Measurements from ENCODE around the gene NT5C1B. TPM values are rescaled to one million over a fixed set of nuclear protein-coding genes. Genes with fewer than 3 reads are reported as not detected.

NT5C1B gene
- polyA plus RNA-seq, 1 donor from 2014 or later = not detected

- Histone ChIP-seq H4K20me1 (ENCODE audit: insufficient read depth) (no peaks in the 10 kb centered on the region), H3K9me3 (ENCODE audit: low read length) (no peaks in the 10 kb centered on the region), H3K4me2 (ENCODE audit: low read length) (peak overlapping the region; percentile 86), H3K4me3 (ENCODE audit: low read length) (peak overlapping the region; percentile 79), H3K27ac (ENCODE audit: low read length) (peak overlapping the region; percentile 71), H2AFZ (ENCODE audit: low read depth, low read length) (peak overlapping the region; percentile 17), H3K9me2 (ENCODE audit: insufficient read depth, low read length) (no peaks in the 10 kb centered on the region), H3F3A (ENCODE audit: insufficient read depth, low read length, poor library complexity, severe bottlenecking) (no peaks in the 10 kb centered on the region), H3K9ac (ENCODE audit: low read length) (peak overlapping the region; percentile 84), H3K36me3 (ENCODE audit: insufficient read depth, low read length) (no peaks in the 10 kb centered on the region), H3K79me2 (replicated peaks; ENCODE audit: insufficient read depth, low read length) (peaks cover 23% of the 10 kb centered on the region), H3K27me3 (ENCODE audit: insufficient read depth, low read depth, low read length) (no peaks in the 10 kb centered on the region)
- TF ChIP-seq REST (IDR thresholded peaks at IDR 0.05; ENCODE audit: borderline replicate concordance) (no peak), TAF1 (IDR thresholded peaks at IDR 0.05; ENCODE audit: low read depth) (no peak), SMC3 (conservative IDR thresholded peaks at IDR 0.05; ENCODE audit: poor library complexity) (no peak), POLR2AphosphoS5 (IDR thresholded peaks at IDR 0.05) (no peak), CTCF (IDR thresholded peaks at IDR 0.05; ENCODE audit: poor library complexity, severe bottlenecking) (no peak), EZH2 (IDR thresholded peaks at IDR 0.05; ENCODE audit: borderline replicate concordance, insufficient read depth, low read length, poor library complexity, severe bottlenecking) (no peak)
Observed at GRCh38 chr2:18559531-18560030, 29.8 kb downstream of the NT5C1B start.

- no peaks in the 10 kb centered on the region for H3K36me3 ChIP-seq (ENCODE audit: insufficient read depth, low read length)
- no peaks in the 10 kb centered on the region for H3K9me3 ChIP-seq (ENCODE audit: low read length)
- no peak overlapping the region for H3K4me2 ChIP-seq (ENCODE audit: low read length)
- no peak overlapping the region for H3K27ac ChIP-seq (ENCODE audit: low read length)
- no peak overlapping the region for H3K9ac ChIP-seq (ENCODE audit: low read length)
- H3K27me3 ChIP-seq (ENCODE audit: insufficient read depth, low read depth, low read length) = no peaks in the 10 kb centered on the region
- H3F3A ChIP-seq (ENCODE audit: insufficient read depth, low read length, poor library complexity, severe bottlenecking) = no peaks in the 10 kb centered on the region
- no peak overlapping the region for H2AFZ ChIP-seq (ENCODE audit: low read depth, low read length)
- H3K9me2 ChIP-seq (ENCODE audit: insufficient read depth, low read length) = no peaks in the 10 kb centered on the region
- H4K20me1 ChIP-seq (ENCODE audit: insufficient read depth) = no peaks in the 10 kb centered on the region
- peaks cover 23% of the 10 kb centered on the region for H3K79me2 ChIP-seq (replicated peaks; ENCODE audit: insufficient read depth, low read length)
- H3K4me3 ChIP-seq (ENCODE audit: low read length) = peak overlapping the region; percentile 79
- TF ChIP-seq POLR2AphosphoS5 (IDR thresholded peaks at IDR 0.05) (no peak), TAF1 (IDR thresholded peaks at IDR 0.05; ENCODE audit: low read depth) (no peak), CTCF (IDR thresholded peaks at IDR 0.05; ENCODE audit: poor library complexity, severe bottlenecking) (no peak), EZH2 (IDR thresholded peaks at IDR 0.05; ENCODE audit: borderline replicate concordance, insufficient read depth, low read length, poor library complexity, severe bottlenecking) (no peak), MXI1 (conservative IDR thresholded peaks at IDR 0.05; ENCODE audit: poor library complexity, severe bottlenecking) (no peak), SMC3 (conservative IDR thresholded peaks at IDR 0.05; ENCODE audit: poor library complexity) (no peak)
Observed at GRCh38 chr2:18558458-18558857, 30.9 kb downstream of the NT5C1B start.

All from neural cell (in vitro differentiated cells).